GM21529 (cell line): Measurements from ENCODE around the gene KRI1.
"Not testable (repeated sequence)": the region's sequence is repeated elsewhere in the genome, so short reads cannot be mapped to it uniquely, and the experiment has no call there.

Source experiments
- ATAC-seq: cut with Tn5 transposase; IDR thresholded peaks from one replicate; pipeline ENCODE4 v1.9.1; 2021; ENCODE audit not compliant: unreplicated experiment

The KRI1 gene

DNA sequence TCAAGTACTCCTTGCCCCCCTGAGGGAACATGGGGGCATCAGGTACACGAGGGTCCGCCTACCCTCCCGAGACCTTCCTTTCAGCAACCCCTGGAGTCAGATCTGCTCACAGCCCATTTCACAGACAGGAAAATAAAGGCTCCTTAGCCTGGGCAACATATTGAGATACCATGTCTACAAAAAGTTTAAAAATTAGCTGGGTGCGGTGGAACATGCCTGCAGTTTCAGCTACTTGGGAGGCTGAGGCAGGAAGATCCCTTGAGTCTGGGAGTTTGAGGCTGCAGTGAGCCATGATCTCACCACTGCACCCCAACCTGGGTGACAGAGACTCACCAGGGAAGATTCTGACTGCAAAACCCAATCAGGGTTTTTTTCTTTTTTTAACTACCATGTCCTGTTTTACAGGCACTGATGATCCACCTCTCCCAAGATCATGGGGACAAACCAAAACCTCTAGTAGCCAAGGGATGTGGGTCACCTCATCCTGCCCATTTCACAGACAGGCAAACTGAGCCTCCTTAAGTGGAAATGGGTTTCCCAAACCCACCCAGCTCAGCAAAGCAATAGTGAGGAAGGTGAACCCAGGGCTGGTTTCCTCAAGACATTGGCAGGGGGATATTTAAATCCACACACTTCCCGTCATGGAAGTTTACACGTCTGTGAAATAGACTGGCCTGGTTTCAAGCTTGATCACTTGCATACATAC is 9.4 kb upstream of the KRI1 start:
- no peak for ATAC-seq

DNA sequence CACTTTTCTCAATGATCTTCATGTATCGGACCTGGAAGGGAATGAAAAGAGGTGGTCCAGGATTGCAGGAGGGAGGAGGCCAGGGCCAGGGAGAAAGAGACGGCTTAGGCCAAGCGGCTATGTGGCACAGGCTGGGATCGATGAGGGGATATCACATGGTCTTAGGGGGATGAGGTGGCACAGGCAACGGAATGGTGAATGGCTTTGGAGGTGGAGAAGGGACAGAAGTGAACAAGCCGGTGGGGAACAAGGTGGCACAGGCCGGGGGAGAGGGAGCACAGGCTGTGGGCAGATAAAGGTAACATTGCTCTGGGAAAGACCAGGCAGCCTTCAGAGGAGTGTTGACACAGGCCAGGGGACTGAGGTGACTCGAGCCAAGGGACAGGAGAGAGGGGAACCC is 8.7 kb upstream of the KRI1 start:
- no peak for ATAC-seq

GRCh38 chr19:10573793-10574192 is 8.0 kb upstream of the KRI1 start:
- not testable (repeated sequence) for ATAC-seq

DNA sequence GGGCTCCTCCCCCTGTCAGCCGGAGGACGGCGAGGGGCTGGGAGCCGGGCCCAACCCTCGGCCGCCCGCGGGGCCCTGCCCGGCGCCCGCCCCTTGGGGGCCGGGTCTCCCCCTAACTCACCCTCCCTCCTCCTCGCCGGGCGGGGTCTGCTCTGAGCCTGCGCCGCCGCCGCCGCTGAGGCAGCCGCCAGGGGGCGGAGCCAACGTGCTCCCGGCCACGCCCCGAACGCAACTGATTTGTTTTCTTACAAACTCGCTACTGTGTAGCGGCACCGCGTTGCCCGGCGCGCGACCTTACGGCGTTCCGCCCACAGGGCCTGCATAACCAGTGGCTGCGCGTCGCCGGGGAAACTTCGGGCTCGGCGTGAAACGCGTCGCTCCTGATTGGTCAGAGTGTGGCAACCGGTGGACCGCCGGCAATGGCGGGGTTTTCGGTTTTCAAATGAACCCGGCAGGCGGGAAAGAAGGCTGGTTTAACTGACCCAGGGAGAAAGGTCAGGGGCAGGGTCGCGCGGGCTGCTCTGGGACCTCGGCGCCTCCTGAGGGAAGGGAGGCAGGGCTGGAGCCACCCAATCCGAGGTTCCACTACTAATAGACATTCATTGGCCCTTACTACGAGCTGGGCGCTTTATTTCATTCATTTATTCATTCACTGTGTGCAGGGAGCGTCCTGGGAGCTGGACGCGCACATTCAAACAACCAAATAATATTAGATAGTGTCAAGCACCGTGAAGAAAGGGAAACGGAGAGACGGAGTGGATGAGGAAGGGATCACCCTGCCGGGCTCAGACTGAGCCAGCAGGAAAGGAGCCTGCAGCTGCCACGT is 3.2 kb upstream of the KRI1 start, which contains the start of gene CDKN2D:
TSS of gene CDKN2D (minus strand) at position 154 of the 826 bp plus-strand sequence. CDS start 326 bp downstream, outside the sequence.
- peak; percentile 61 for ATAC-seq

GRCh38 chr19:10568062-10568825 is 2.4 kb upstream of the KRI1 start:
- ATAC-seq = peak; percentile 6

DNA sequence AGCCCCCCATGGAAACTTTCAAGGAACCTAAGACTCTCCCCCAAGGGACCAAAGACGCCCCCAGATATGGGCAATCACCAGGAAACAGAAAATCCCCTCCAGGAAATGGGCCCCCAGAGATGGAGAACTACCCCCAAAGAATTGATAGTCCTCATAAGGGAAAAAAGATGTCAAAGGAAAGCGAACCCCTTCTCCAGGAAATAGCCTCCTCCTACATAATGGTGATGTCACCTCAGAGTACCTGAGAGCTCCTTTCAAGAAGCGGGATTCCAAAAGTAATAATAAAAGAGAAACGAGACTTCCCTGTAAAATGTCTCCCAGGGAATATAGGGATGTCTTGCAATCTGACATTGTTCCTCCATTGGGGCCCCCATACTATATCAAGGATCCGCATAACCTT is 1.8 kb upstream of the KRI1 start:
- no peak for ATAC-seq

DNA sequence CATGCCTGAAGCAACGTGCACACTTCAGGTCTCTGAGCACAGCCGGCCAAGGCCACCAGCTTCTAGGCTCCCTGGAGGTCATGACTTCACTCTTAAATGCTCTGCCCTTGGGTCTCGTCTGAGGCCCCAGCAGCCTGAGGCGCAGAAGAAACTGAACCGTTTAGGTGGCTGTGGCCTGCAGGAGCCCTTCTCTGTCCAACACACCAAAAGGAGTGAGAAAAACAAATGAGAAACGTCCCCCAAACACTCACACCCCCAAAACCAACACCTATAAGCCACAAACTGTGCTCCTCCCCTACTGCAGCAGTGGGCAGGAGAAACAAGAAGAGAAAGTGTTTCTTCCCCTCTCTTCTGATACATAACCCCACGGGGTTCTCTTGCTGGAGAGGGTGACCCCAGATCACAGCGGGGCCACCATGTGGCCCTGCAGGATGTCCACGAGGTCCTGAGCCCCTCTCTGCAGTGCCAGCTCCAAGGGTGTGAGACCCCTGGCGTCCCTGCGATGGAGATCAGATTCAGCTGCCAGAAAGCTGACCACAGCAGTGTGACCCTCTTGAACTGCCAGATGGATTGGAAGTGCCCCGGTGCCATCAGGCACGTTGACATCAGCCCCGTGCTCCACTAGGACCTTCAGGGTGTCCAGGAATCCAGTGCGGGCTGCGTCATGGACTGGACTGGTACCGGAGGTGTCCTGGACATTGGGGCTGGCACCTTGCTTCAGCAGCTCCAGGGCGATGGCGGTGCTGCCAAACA is 1.0 kb upstream of the KRI1 start:
- ATAC-seq = peak; percentile 23

- ATAC-seq = no peak
Measured at GRCh38 chr19:10566408-10566657, 523 bp upstream of the KRI1 start.

DNA sequence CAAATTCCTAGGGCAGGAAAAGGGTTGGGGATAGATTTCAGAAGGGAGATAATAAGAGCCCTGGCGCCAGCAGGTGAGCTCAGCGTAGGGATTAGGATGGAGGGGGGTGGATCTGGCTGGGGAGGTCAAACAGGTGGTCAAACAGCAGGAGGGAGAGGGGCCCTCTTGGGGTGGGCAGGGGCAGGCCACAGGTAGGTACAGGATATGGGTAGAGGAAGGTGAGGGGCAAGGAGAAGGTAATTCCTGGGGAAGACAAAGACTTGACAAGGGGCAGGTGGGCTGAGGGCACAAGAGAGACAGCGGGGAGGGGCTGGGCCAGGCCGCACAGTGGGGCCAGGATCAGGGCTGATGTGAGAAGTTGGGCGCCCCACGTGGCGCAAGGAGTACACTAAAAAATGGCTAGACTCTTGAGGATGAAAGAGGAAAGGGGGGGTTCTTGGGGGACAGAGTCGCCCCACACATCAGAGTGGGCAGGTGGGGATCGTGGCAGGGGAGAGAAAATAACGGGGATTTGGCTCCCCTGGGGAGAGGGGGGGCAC is 713 bp downstream of the KRI1 start:
- ATAC-seq = no peak

DNA sequence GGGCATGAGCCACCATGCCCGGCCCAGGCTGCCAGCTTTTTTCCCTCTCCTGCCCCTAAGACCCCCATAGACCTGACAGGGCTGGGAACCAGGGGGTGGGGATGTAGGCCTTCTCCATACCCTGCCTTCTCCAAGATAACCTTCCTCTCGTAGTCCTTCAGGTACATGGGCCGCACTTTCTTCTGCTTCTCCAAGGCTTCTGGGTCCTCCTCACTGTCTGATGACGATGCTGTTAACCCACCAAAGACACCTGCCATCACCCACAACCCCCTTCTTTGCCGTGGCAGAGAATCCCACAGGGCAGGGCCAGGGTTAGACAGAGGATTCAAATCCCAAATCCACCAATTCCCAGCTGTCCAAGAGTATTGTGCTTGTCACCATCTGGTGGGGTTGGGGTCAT is 3.2 kb downstream of the KRI1 start:
- no peak for ATAC-seq

DNA sequence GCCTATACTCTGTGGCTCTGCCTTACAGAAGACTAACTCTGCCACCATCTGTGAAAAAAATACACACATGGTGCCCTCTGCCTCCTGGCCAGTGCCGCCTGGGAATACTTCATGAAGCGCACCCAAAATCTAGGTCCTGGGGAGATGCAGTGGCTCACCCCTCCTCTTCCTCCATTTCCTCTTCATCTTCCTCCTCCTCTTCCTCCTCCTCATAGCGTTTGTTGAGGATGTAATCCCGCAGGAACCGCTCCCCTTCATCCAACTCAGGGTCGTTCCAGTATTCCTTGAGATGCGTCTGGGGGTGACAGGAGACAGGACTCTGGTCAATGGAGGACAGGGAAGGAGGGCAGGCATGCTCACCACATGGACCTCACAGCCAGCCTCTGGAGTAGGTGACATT is 5.7 kb downstream of the KRI1 start:
- no peak for ATAC-seq

- ATAC-seq = no peak
Measured at GRCh38 chr19:10557603-10558197, 8.1 kb downstream of the KRI1 start.

DNA sequence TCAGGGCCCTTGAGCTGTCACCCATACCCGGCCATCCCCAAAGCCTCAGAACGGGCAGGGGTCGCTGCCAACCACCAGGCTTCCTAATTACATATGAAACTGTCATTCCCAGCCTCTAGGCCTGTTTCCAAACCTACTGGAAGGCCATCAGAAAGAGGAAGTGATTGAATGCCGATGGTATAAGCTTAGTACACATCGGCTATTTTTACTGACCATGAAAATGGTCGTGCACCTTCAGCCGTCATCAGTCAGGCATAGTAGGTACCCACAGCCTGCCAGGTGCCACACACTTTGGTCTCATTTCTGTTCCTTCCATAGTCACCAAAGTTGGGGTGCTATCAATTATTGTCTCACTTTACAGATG is 10.2 kb downstream of the KRI1 start:
- ATAC-seq = no peak

GRCh38 chr19:10554760-10555609 is 10.8 kb downstream of the KRI1 start:
- ATAC-seq = no peak

- peak; percentile 55 for ATAC-seq
Measured at GRCh38 chr19:10553943-10554381, 11.8 kb downstream of the KRI1 start.

- no peak for ATAC-seq
Measured at GRCh38 chr19:10553087-10553667, 12.6 kb downstream of the KRI1 start.

- ATAC-seq = no peak
Measured at GRCh38 chr19:10552510-10553053, 13.2 kb downstream of the KRI1 start.

DNA sequence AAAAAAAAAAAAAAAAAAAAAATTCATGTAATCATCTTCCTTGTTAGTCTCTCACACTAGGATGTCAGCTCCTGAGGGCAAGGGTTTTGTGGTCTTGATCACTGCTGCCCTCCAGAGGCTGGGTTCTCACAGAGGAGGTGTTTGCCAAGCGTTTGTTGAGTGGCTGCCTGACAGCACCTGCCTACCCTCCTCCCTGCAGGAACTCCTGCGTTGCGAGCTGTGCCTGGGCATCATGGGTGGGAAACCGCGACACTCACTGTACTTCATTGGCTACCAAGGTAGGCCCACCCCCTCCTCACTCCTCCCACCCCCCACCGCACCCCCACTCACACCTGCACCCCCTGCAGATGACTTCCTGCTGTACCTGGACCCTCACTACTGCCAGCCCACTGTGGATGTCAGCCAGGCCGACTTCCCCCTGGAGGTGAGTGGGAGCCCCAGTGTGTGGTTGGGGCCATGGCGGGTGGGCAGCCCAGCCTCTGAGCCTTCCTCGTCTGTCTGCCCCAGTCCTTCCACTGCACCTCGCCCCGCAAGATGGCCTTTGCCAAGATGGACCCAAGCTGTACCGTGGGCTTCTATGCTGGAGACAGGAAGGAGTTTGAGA is 14.0 kb downstream of the KRI1 start:
- ATAC-seq = no peak
